ENCODE results near the gene ITGA3. TPM values are rescaled to one million over a fixed set of nuclear protein-coding genes. Genes with fewer than 3 reads are reported as not detected.

ITGA3 gene
- polyA plus RNA-seq, 2 of the 4 experiments (the other 2 are of a cell fraction) = 141 to 268 TPM

GRCh38 chr17:50064253-50065001, 8.5 kb downstream of the ITGA3 start:
- POLR2A ChIA-PET = interaction anchor here (1.2 to 5.8 kb wide), 3 partner anchors 9 to 37 kb away, joined by 3 to 90 read pairs (median 11); partner anchors contain the start of gene ITGA3
- no peaks in the 10 kb centered on the region for H3K9me3 ChIP-seq

More at GRCh38 chr17:50064253-50065001, 8.5 kb downstream of the ITGA3 start:
- ATAC-seq = peak; percentile 51 to 71
- H3K4me1 ChIP-seq = peaks cover 79% of the 10 kb centered on the region
- WGBS (ENCODE audit: missing lambda C conversion rate) = 11% methylated on average over 20 of the region's 20 CpGs
- TF ChIP-seq MAX (IDR thresholded peaks at IDR 0.05) = peak; percentile 98
- TF ChIP-seq HEYL (CRISPR knock-in tag; IDR thresholded peaks at IDR 0.05) = peak; percentile 69
- TF ChIP-seq E2F6 (IDR thresholded peaks at IDR 0.05; ENCODE audit: borderline replicate concordance, low read depth) = peak; percentile 89
- no peak for TF ChIP-seq NPAS2 (CRISPR knock-in tag; IDR thresholded peaks at IDR 0.05; ENCODE audit: borderline replicate concordance)
- TF ChIP-seq HOXB13 (CRISPR knock-in tag; IDR thresholded peaks at IDR 0.05; ENCODE audit: low read depth) = peak; percentile 92
- peak; percentile 49 for TF ChIP-seq MYC (IDR thresholded peaks at IDR 0.05; ENCODE audit: borderline replicate concordance, low read length)
- TF ChIP-seq FOSL2 (IDR thresholded peaks at IDR 0.05) = peak; percentile 86
- peak; percentile 96 for TF ChIP-seq FOSL2 (CRISPR knock-in tag; IDR thresholded peaks at IDR 0.05)
- TF ChIP-seq ATOH8 (CRISPR knock-in tag; IDR thresholded peaks at IDR 0.05; ENCODE audit: low read depth) = peak; percentile 74; the same call in 1 of the 2 replicates
- TF ChIP-seq POLR2A (IDR thresholded peaks at IDR 0.05; ENCODE audit: low read length) = no peak
- TF ChIP-seq RFX5 (IDR thresholded peaks at IDR 0.05) = no peak
- peak; percentile 93 for TF ChIP-seq ZSCAN20 (CRISPR knock-in tag; IDR thresholded peaks at IDR 0.05)
- no peak; the same call in 1 of the 2 replicates for TF ChIP-seq POLR2AphosphoS2 (conservative IDR thresholded peaks at IDR 0.05; ENCODE audit: low read length)
- TF ChIP-seq HDAC2 (IDR thresholded peaks at IDR 0.05) = no peak
- peak; percentile 54 to 80; a peak in 3 of 5 replicates for TF ChIP-seq EP300 (IDR thresholded peaks at IDR 0.05)
- TF ChIP-seq HOXB5 (CRISPR knock-in tag; IDR thresholded peaks at IDR 0.05) = peak; percentile 85
- TF ChIP-seq CBX8 (IDR thresholded peaks at IDR 0.05) = no peak
- TF ChIP-seq CTCF (IDR thresholded peaks at IDR 0.05) = no peak
- peak; percentile 35; the same call in 2 of the 3 replicates for TF ChIP-seq SMC3 (IDR thresholded peaks at IDR 0.05)
- TF ChIP-seq TP53 (CRISPR knock-in tag; IDR thresholded peaks at IDR 0.05) = 0 out of 2 replicates have a peak, but pooled peaks have one; percentile 24
- TF ChIP-seq ZC3H11A (IDR thresholded peaks at IDR 0.05) = no peak
- TF ChIP-seq GATA3 (IDR thresholded peaks at IDR 0.05; ENCODE audit: borderline replicate concordance) = peak; percentile 58; the same call in 1 of the 2 replicates
- TF ChIP-seq SREBF2 (IDR thresholded peaks at IDR 0.05) = no peak
- TF ChIP-seq JUN (IDR thresholded peaks at IDR 0.05) = peak; percentile 66 to 86; a peak in 4 of 5 replicates
- TF ChIP-seq HES2 (IDR thresholded peaks at IDR 0.05) = no peak
- 0 out of 2 replicates have a peak, but pooled peaks have one; percentile 22 for TF ChIP-seq HOXA7 (CRISPR knock-in tag; IDR thresholded peaks at IDR 0.05)
- no peak for TF ChIP-seq BCL3 (IDR thresholded peaks at IDR 0.05)
- TF ChIP-seq TFCP2L1 (CRISPR knock-in tag; IDR thresholded peaks at IDR 0.05) = no peak
- TF ChIP-seq JUNB (IDR thresholded peaks at IDR 0.05) = peak; percentile 83
- peak; percentile 42 for TF ChIP-seq RARB (CRISPR knock-in tag; IDR thresholded peaks at IDR 0.05)
- peak; percentile 57; the same call in 1 of the 2 replicates for TF ChIP-seq ZNF302 (CRISPR knock-in tag; IDR thresholded peaks at IDR 0.05)
- TF ChIP-seq FOXS1 (CRISPR knock-in tag; IDR thresholded peaks at IDR 0.05) = no peak; the same call in 1 of the 2 replicates
- TF ChIP-seq EHF (CRISPR knock-in tag; IDR thresholded peaks at IDR 0.05) = peak; percentile 81; the same call in 1 of the 2 replicates
- no peak for TF ChIP-seq CHD2 (IDR thresholded peaks at IDR 0.05; ENCODE audit: low read length, partially characterized antibody)
- TF ChIP-seq CEBPB (IDR thresholded peaks at IDR 0.05) = peak in 1 of 2 experiments; percentile 10; a peak in 1 of 4 replicates
- TF ChIP-seq RAD21 (conservative IDR thresholded peaks at IDR 0.05 in 1 of 2, IDR thresholded peaks at IDR 0.05 in 1 of 2) = peak in 1 of 2 experiments; percentile 43; a peak in 2 of 5 replicates
- peak; percentile 69; the same call in 1 of the 2 replicates for TF ChIP-seq FOSB (CRISPR knock-in tag; IDR thresholded peaks at IDR 0.05)
- H3K4me2 ChIP-seq = peak overlapping the region; percentile 91
- peak; percentile 96 for FAIRE-seq
- CTCF ChIA-PET = interaction anchor here (0.6 to 22.1 kb wide), 16 partner anchors 9 to 184 kb away, joined by 3 to 473 read pairs (median 4); partner anchors contain the start of genes ITGA3 and PDK2
- H3K27ac ChIP-seq = peak overlapping the region; percentile 92 to 97
- peak overlapping the region; percentile 10; the same call in 1 of the 3 replicates for H3K4me3 ChIP-seq
- DNase-seq (ENCODE audit: low read depth in 1 of 2, low spot score in 1 of 2) = peak; percentile 94

All from A549 (cell line).